ENCODE measurements around the gene HBG2. TPM values are rescaled to one million over a fixed set of nuclear protein-coding genes. Genes with fewer than 3 reads are reported as not detected.

HBG2 gene
- total and polyA plus RNA-seq, 9 of the 15 experiments (the other 6 are each of a cell fraction or from before 2014, with no cell fraction given), result 1,626 to 58,619 (median 10,515) TPM

GRCh38 chr11:5242933-5243815 is 11.4 kb downstream of the HBG2 start (continued):
- TF ChIP-seq ZNF592 (IDR thresholded peaks at IDR 0.05) (peak; percentile 87), NCOA6 (IDR thresholded peaks at IDR 0.05) (peak; percentile 27; the same call in 1 of the 2 replicates), NUFIP1 (IDR thresholded peaks at IDR 0.05; ENCODE audit: partially characterized antibody) (peak; percentile 48), ZNF23 (CRISPR knock-in tag; IDR thresholded peaks at IDR 0.05) (no peak), POLR2G (IDR thresholded peaks at IDR 0.05; ENCODE audit: low read depth, low read length) (peak; percentile 39; the same call in 1 of the 2 replicates), SIN3A (IDR thresholded peaks at IDR 0.05; ENCODE audit: borderline replicate concordance in 2 of 2, control insufficient read depth in 1 of 2, low read depth in 2 of 2, low read length in 2 of 2) (peak in 1 of 2 experiments; percentile 19; a peak in 1 of 4 replicates), EHMT2 (IDR thresholded peaks at IDR 0.05) (0 out of 2 replicates have a peak, but pooled peaks have one; percentile 28), FOXK1 (CRISPR knock-in tag; IDR thresholded peaks at IDR 0.05; ENCODE audit: borderline replicate concordance) (no peak; the same call in 1 of the 2 replicates), ZBTB33 (CRISPR knock-in tag; IDR thresholded peaks at IDR 0.05) (peak; percentile 41; the same call in 1 of the 2 replicates), THRA (IDR thresholded peaks at IDR 0.05) (0 out of 2 replicates have a peak, but pooled peaks have one; percentile 44), ZEB2 (IDR thresholded peaks at IDR 0.05) (peak; percentile 71; the same call in 1 of the 2 replicates), ATF4 (CRISPR knock-in tag; IDR thresholded peaks at IDR 0.05) (peak; percentile 54; the same call in 1 of the 2 replicates), TEAD1 (CRISPR knock-in tag; IDR thresholded peaks at IDR 0.05) (peak in 1 of 2 experiments; percentile 42; a peak in 1 of 4 replicates), CHD2 (IDR thresholded peaks at IDR 0.05; ENCODE audit: low read depth, low read length) (peak; percentile 20; the same call in 1 of the 2 replicates), FOXP4 (CRISPR knock-in tag; IDR thresholded peaks at IDR 0.05; ENCODE audit: borderline replicate concordance) (peak; percentile 83; the same call in 1 of the 2 replicates)
